Gastrocnemius medialis (tissue), 4 donors: ENCODE data around the gene SPSB4. TPM values are rescaled to one million over a fixed set of nuclear protein-coding genes. Genes with fewer than 3 reads are reported as not detected.

Source experiments
- ATAC-seq, 2 donors: fragments of 150-250 bp; one replicate each; pipeline ENCODE4 v1.9.1; 2016
- DNase-seq, 2 donors: peaks; one replicate each; pipeline ENCODE4 v3.0.0-alpha.2; 2019
- H3K27ac ChIP-seq, 4 donors: fragments of 200-600 bp; sonication (generic); 1 replicate in 1 of 4; 2 replicates in 3 of 4; pipeline ENCODE4 v1.5.1; 2016 to 2018; ENCODE audit warnings: mild to moderate bottlenecking in 2 of 4, moderate library complexity in 1 of 4
- H3K27me3 ChIP-seq, 3 donors: fragments of 200-600 bp; sonication (generic) in 2 of 3; 1 replicate in 1 of 3; 2 replicates in 2 of 3; pipeline versions ENCODE4 v1.5.1 to v1.6.0; 2016 to 2019; ENCODE audit warnings: mild to moderate bottlenecking in 1 of 3, moderate library complexity in 1 of 3
- H3K36me3 ChIP-seq, 2 donors: fragments of 200-600 bp; sonication (generic) in 1 of 2; one replicate each; pipeline ENCODE4 v1.5.1; 2017 to 2018
- H3K4me1 ChIP-seq, 2 donors: fragments of 200-600 bp; sonication (generic) in 1 of 2; one replicate each; pipeline ENCODE4 v1.5.1; 2016 to 2017; ENCODE audit warnings: mild to moderate bottlenecking in 2 of 2
- H3K4me3 ChIP-seq, 4 donors: fragments of 200-600 bp; sonication (generic) in 3 of 4; 1 replicate in 1 of 4; 2 replicates in 3 of 4; pipeline ENCODE4 v1.5.1; 2016 to 2019; ENCODE audit warnings: mild to moderate bottlenecking in 2 of 4
- H3K9me3 ChIP-seq, 3 donors: fragments of 200-600 bp; sonication (generic) in 2 of 3; 1 replicate in 1 of 3; 2 replicates in 2 of 3; pipeline ENCODE4 v1.5.1; 2016 to 2019
- CTCF ChIP-seq, 5 experiments: fragments of 450-650 bp in 3 of 5; fragments of 200-600 bp in 2 of 5; sonication (generic) in 2 of 5; IDR thresholded peaks in 4 of 5; conservative IDR thresholded peaks in 1 of 5; 1 replicate in 4 of 5; 2 replicates in 1 of 5; pipeline ENCODE4 v1.5.1; 2016 to 2019; ENCODE audit warnings: antibody characterized with exemption in 5 of 5, mild to moderate bottlenecking in 3 of 5, moderate library complexity in 3 of 5
- POLR2A ChIP-seq, 2 donors: fragments of 450-650 bp; IDR thresholded peaks; one replicate each; pipeline ENCODE4 v1.6.1; 2017; ENCODE audit warnings: antibody characterized with exemption in 2 of 2, mild to moderate bottlenecking in 2 of 2, moderate library complexity in 2 of 2
- in situ Hi-C, 4 donors: fragments of 200-750 bp; cut with MboI; loops; one replicate each; pipeline versions ENCODE4 v1.15.0 to v1.8.0; 2017; ENCODE audit warnings: low sequenced_read_pairs in 4 of 4
- intact Hi-C: fragments of 100-400 bp; cut with DNase I; formaldehyde crosslinking; loops from one replicate; pipeline ENCODE4 v1.15.1; 2023; ENCODE audit warnings: low total_unique reads
- total RNA-seq, 4 donors: library from RNA; depleted of rRNA; stranded (reverse); fragments of >200 nt; gene quantifications; one replicate each; pipeline versions ENCODE4 v1.1.0 to v1.2.3, GENCODE V29; 2016

Gene SPSB4
- total RNA-seq, 4 donors from 2014 or later = 0.35 to 0.81 TPM; not detected in 2

GRCh38 chr3:141093397-141093796, 42.2 kb downstream of the SPSB4 start:
- Histone ChIP-seq H3K36me3 (no peaks in the 10 kb centered on the region), H3K27ac (peak overlapping the region in 1 of 4 donors; percentile 70), H3K27me3 (no peaks in the 10 kb centered on the region), H3K9me3 (no peaks in the 10 kb centered on the region), H3K4me3 (no peak overlapping the region), H3K4me1 (peaks cover 18 to 45% of the 10 kb centered on the region in 2 donors)
- DNase-seq (no peak), ATAC-seq (no peak)
- no peak for TF ChIP-seq POLR2A (IDR thresholded peaks at IDR 0.05)
- in situ Hi-C loops (no loop called here), intact Hi-C loops (no loop called here)

DNA sequence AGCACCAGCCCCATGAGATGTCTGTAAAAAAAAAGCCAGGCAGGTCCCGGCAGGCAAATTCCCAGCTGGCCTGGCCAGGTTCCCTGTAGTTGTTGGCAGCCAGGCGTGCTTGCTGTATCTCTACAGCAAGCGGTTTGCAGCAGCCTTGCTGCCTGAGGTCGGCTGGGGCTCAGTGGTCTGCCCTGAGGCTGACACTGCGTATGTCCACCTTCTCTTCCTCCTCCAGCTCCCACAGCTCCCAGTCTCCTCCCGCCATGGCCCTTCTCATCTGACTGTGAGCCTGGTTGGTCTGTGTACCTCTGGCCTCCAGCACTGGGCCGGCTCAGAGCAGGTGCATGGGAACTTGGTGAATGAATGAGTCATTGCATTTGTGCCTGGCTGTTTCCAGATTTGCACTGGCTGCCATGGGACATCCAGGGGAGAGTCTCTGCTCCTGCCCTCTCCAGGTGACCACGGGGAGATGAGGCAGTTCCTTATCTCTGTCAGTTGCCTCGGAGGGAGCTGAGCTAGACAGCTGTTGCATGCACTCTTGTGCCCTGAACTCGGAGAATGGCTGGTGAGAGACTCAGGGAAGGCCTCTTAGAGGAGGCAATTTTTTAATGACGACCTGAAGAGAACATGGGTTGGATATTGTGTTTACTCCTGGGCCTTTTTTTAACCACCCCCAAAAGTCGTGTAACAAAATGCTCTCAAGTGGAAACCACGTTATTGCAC, 43.0 kb downstream of the SPSB4 start:
- DNase-seq = peak; percentile 70 to 75
- no peak for TF ChIP-seq CTCF (IDR thresholded peaks at IDR 0.05 in 4 of 5, conservative IDR thresholded peaks at IDR 0.05 in 1 of 5)
- peak in 1 of 2 donors; percentile 8 for TF ChIP-seq POLR2A (IDR thresholded peaks at IDR 0.05)
- Histone ChIP-seq H3K36me3 (no peaks in the 10 kb centered on the region), H3K27me3 (no peaks in the 10 kb centered on the region), H3K4me3 (peak overlapping the region in 1 of 4 donors; percentile 44), H3K27ac (peak overlapping the region in 3 of 4 donors; percentile 36 to 70 (median 43)), H3K4me1 (peaks cover 18 to 45% of the 10 kb centered on the region in 2 donors), H3K9me3 (no peaks in the 10 kb centered on the region)
- intact Hi-C loops (loop anchor here (1.0 kb wide), 1 partner anchor 43 kb away; the partner anchor contains the start of gene SPSB4), in situ Hi-C loops (no loop called here)
- peak; percentile 90 for ATAC-seq

- H3K36me3 ChIP-seq = no peaks in the 10 kb centered on the region
- no peaks in the 10 kb centered on the region for H3K9me3 ChIP-seq
- intact Hi-C loops (loop anchor here (1.0 kb wide), 1 partner anchor 44 kb away; the partner anchor contains the start of gene SPSB4), in situ Hi-C loops (no loop called here)
- H3K27ac ChIP-seq = peak overlapping the region in 3 of 4 donors; percentile 54 to 70 (median 65)
- ATAC-seq (peak; percentile 81 to 82), DNase-seq (peak; percentile 47 to 72)
- no peaks in the 10 kb centered on the region for H3K27me3 ChIP-seq
- no peak for TF ChIP-seq POLR2A (IDR thresholded peaks at IDR 0.05)
- TF ChIP-seq CTCF (IDR thresholded peaks at IDR 0.05 in 4 of 5, conservative IDR thresholded peaks at IDR 0.05 in 1 of 5) = no peak
- H3K4me3 ChIP-seq = peak overlapping the region; percentile 35 to 46 (median 42)
- peaks cover 18 to 45% of the 10 kb centered on the region in 2 donors for H3K4me1 ChIP-seq
These were observed 43.8 kb downstream of the SPSB4 start for GRCh38 chr3:141094790-141095545.

GRCh38 chr3:141095546-141095937, 44.4 kb downstream of the SPSB4 start:
- no peak for ATAC-seq
- Histone ChIP-seq H3K9me3 (no peaks in the 10 kb centered on the region), H3K4me1 (peaks cover 18 to 45% of the 10 kb centered on the region in 2 donors), H3K27ac (peak overlapping the region in 3 of 4 donors; percentile 54 to 70 (median 65)), H3K27me3 (no peaks in the 10 kb centered on the region), H3K36me3 (no peaks in the 10 kb centered on the region), H3K4me3 (peak overlapping the region in 1 of 4 donors; percentile 35)
- in situ Hi-C loops (no loop called here), intact Hi-C loops (no loop called here)
- no peak for DNase-seq
- no peak for TF ChIP-seq CTCF (IDR thresholded peaks at IDR 0.05 in 4 of 5, conservative IDR thresholded peaks at IDR 0.05 in 1 of 5)
- no peak for TF ChIP-seq POLR2A (IDR thresholded peaks at IDR 0.05)

DNA sequence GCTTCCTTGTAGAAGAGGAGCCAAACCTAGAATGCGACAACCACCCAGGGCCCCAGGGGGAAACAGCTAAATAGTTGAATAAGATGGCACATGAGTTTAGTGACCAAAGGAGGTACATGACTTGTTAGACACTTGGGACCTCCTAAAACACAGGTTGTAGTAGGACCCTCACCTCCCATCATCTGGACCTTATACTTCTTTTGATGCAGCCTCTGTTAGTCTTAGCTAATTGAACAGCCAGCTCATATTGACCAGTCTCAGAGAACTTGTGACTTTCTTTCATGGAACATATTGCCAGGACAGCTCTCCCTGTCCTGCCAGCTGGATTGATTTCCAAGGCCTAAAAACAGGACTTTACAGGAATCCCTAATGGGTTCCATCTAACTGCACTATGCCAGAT, 45.0 kb downstream of the SPSB4 start:
- TF ChIP-seq POLR2A (IDR thresholded peaks at IDR 0.05) (no peak), CTCF (IDR thresholded peaks at IDR 0.05 in 4 of 5, conservative IDR thresholded peaks at IDR 0.05 in 1 of 5) (no peak)

More for the DNA sequence above, 45.0 kb downstream of the SPSB4 start:
- Histone ChIP-seq H3K4me1 (peaks cover 18 to 41% of the 10 kb centered on the region in 2 donors), H3K27ac (no peak overlapping the region), H3K4me3 (no peak overlapping the region), H3K9me3 (no peaks in the 10 kb centered on the region), H3K36me3 (no peaks in the 10 kb centered on the region), H3K27me3 (no peaks in the 10 kb centered on the region)
- in situ Hi-C loops = no loop called here
- DNase-seq = no peak
- no peak for ATAC-seq
- intact Hi-C loops = no loop called here
